HepG2 (cell line): ENCODE measurements around the gene FSD1. TPM values are rescaled to one million over a fixed set of nuclear protein-coding genes. Genes with fewer than 3 reads are reported as not detected.
A peak's percentile ranks its signal among the peaks of the same experiment; 100 is the strongest.

Experiments
- BHLHE40 ChIP-seq: IDR thresholded peaks from 2 replicates; pipeline ENCODE4 v1.6.1; 2011; ENCODE audit warnings: low read length, improper control_type of control experiment
- DR1 ChIP-seq: sonication (generic); formaldehyde crosslinking; IDR thresholded peaks from 2 replicates; pipeline ENCODE4 v1.8.0; 2021; ENCODE audit warnings: mild to moderate bottlenecking, missing genetic modification reagents, inconsistent platforms
- EEA1 ChIP-seq: sonication (generic); formaldehyde crosslinking; IDR thresholded peaks from 2 replicates; pipeline ENCODE4 v1.5.1; 2020; ENCODE audit warnings: mild to moderate bottlenecking, missing genetic modification reagents, borderline replicate concordance
- ELF1 ChIP-seq: sonication (generic); formaldehyde crosslinking; IDR thresholded peaks from 2 replicates; pipeline ENCODE4 v1.4.0; 2020; ENCODE audit warnings: missing genetic modification reagents
- MAFK ChIP-seq, 2 experiments: IDR thresholded peaks in 1 of 2; conservative IDR thresholded peaks in 1 of 2; 2 replicates each; pipeline ENCODE4 v1.6.1; 2011; ENCODE audit warnings: improper control_type of control experiment in 2 of 2, low read length in 2 of 2
- PHB2 ChIP-seq: fragments of 450-650 bp; IDR thresholded peaks from 2 replicates; pipeline ENCODE4 v1.6.1; 2018; ENCODE audit not compliant: partially characterized antibody
- RXRA ChIP-seq: sonication (generic); formaldehyde crosslinking; IDR thresholded peaks from 2 replicates; pipeline ENCODE4 v1.5.1; 2020; ENCODE audit warnings: missing genetic modification reagents
- TBX2 ChIP-seq: sonication (generic); formaldehyde crosslinking; IDR thresholded peaks from 2 replicates; pipeline ENCODE4 v1.5.0; 2020; ENCODE audit warnings: missing genetic modification reagents, mild to moderate bottlenecking, borderline replicate concordance
- TSC22D2 ChIP-seq: sonication (generic); formaldehyde crosslinking; IDR thresholded peaks from 2 replicates; pipeline ENCODE4 v1.5.1; 2020; ENCODE audit warnings: missing genetic modification reagents, mild to moderate bottlenecking, borderline replicate concordance
- WIZ ChIP-seq: sonication (generic); formaldehyde crosslinking; IDR thresholded peaks from 2 replicates; pipeline ENCODE4 v1.5.1; 2020; ENCODE audit warnings: mild to moderate bottlenecking, missing genetic modification reagents
- ZBTB20 ChIP-seq: sonication (generic); formaldehyde crosslinking; IDR thresholded peaks from 2 replicates; pipeline ENCODE4 v1.8.1; 2023; ENCODE audit warnings: missing genetic modification reagents, low read depth, mild to moderate bottlenecking, borderline replicate concordance
- ZBTB39 ChIP-seq: sonication (generic); formaldehyde crosslinking; IDR thresholded peaks from 2 replicates; pipeline ENCODE4 v1.5.0; 2020; ENCODE audit warnings: missing genetic modification reagents
- ZNF251 ChIP-seq: sonication (generic); formaldehyde crosslinking; IDR thresholded peaks from 2 replicates; pipeline ENCODE4 v1.9.0; 2021; ENCODE audit warnings: mild to moderate bottlenecking, missing genetic modification reagents
- ZNF567 ChIP-seq: sonication (generic); formaldehyde crosslinking; IDR thresholded peaks from 2 replicates; pipeline ENCODE4 v1.8.1; 2023; ENCODE audit warnings: mild to moderate bottlenecking, missing genetic modification reagents, borderline replicate concordance
- ZNF597 ChIP-seq: sonication (generic); formaldehyde crosslinking; IDR thresholded peaks from 2 replicates; pipeline ENCODE4 v1.5.0; 2020; ENCODE audit warnings: missing genetic modification reagents
- ZNF703 ChIP-seq: sonication (generic); formaldehyde crosslinking; IDR thresholded peaks from 2 replicates; pipeline ENCODE4 v1.5.1; 2020; ENCODE audit warnings: missing genetic modification reagents, mild to moderate bottlenecking, moderate library complexity, borderline replicate concordance
- ZNF788 ChIP-seq: sonication (generic); formaldehyde crosslinking; IDR thresholded peaks from 2 replicates; pipeline ENCODE4 v1.5.0; 2020; ENCODE audit warnings: mild to moderate bottlenecking, missing genetic modification reagents, borderline replicate concordance
- polyA plus RNA-seq, 8 experiments: library from polyadenylated mRNA; depleted of rRNA in 3 of 8; stranded (reverse) in 7 of 8; unstranded in 1 of 8; fragments of >200 nt; fragmentation: Illumina TruSeq in 4 of 8; extraction: Trizol in 4 of 8; gene quantifications; 2 replicates each; pipeline versions ENCODE4 v1.2.1 to v1.2.3, GENCODE V29; 2011 to 2016; ENCODE audit warnings: low read depth in 4 of 8, missing spikeins in 1 of 8, mixed read lengths in 1 of 8; ENCODE audit not compliant: insufficient read depth in 1 of 8
- total RNA-seq, 5 experiments: library from RNA; depleted of rRNA; stranded (reverse); fragments of >200 nt; fragmentation: Illumina TruSeq; extraction: Trizol; gene quantifications; 2 replicates each; pipeline ENCODE4 v1.2.3, GENCODE V29; 2016; ENCODE audit warnings: low read depth in 1 of 5
- TF ChIP-seq, protein P1 (sequence below), 2 experiments: IDR thresholded peaks; 2 replicates each; pipeline ENCODE4 v1.6.1; 2011 to 2012; ENCODE audit warnings: low read length in 2 of 2, borderline replicate concordance in 1 of 2, low read depth in 1 of 2, mild to moderate bottlenecking in 1 of 2, moderate library complexity in 1 of 2

FSD1 gene
- total and polyA plus RNA-seq, 2 of the 13 experiments (the other 11 are each of a cell fraction or from before 2014, with no cell fraction given): 0.29 to 0.66 TPM

- TF ChIP-seq, protein P1, sequence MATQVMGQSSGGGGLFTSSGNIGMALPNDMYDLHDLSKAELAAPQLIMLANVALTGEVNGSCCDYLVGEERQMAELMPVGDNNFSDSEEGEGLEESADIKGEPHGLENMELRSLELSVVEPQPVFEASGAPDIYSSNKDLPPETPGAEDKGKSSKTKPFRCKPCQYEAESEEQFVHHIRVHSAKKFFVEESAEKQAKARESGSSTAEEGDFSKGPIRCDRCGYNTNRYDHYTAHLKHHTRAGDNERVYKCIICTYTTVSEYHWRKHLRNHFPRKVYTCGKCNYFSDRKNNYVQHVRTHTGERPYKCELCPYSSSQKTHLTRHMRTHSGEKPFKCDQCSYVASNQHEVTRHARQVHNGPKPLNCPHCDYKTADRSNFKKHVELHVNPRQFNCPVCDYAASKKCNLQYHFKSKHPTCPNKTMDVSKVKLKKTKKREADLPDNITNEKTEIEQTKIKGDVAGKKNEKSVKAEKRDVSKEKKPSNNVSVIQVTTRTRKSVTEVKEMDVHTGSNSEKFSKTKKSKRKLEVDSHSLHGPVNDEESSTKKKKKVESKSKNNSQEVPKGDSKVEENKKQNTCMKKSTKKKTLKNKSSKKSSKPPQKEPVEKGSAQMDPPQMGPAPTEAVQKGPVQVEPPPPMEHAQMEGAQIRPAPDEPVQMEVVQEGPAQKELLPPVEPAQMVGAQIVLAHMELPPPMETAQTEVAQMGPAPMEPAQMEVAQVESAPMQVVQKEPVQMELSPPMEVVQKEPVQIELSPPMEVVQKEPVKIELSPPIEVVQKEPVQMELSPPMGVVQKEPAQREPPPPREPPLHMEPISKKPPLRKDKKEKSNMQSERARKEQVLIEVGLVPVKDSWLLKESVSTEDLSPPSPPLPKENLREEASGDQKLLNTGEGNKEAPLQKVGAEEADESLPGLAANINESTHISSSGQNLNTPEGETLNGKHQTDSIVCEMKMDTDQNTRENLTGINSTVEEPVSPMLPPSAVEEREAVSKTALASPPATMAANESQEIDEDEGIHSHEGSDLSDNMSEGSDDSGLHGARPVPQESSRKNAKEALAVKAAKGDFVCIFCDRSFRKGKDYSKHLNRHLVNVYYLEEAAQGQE (IDR thresholded peaks at IDR 0.05; ENCODE audit: borderline replicate concordance in 1 of 2, low read depth in 1 of 2, low read length in 2 of 2): peak in 1 of 2 experiments; percentile 34; a peak in 1 of 4 replicates
- TF ChIP-seq TSC22D2 (CRISPR knock-in tag) (0 out of 2 replicates have a peak, but pooled peaks have one; percentile 37), WIZ (CRISPR knock-in tag) (peak; percentile 82; the same call in 1 of the 2 replicates), PHB2 (no peak), EEA1 (no peak), ZBTB39 (no peak), ZNF703 (CRISPR knock-in tag) (no peak), ZBTB20 (CRISPR knock-in tag) (peak; percentile 95; the same call in 1 of the 2 replicates), BHLHE40 (peak; percentile 66; the same call in 1 of the 2 replicates), ZNF788 (CRISPR knock-in tag) (peak; percentile 97), MAFK (conservative IDR thresholded peaks at IDR 0.05 in 1 of 2, IDR thresholded peaks at IDR 0.05 in 1 of 2; ENCODE audit: low read length in 2 of 2) (no peak), ZNF251 (CRISPR knock-in tag) (no peak), DR1 (CRISPR knock-in tag) (peak; percentile 54; the same call in 1 of the 2 replicates), ZNF567 (CRISPR knock-in tag) (no peak), RXRA (peak; percentile 94), ELF1 (CRISPR knock-in tag) (peak; percentile 96), TBX2 (CRISPR knock-in tag) (peak; percentile 90), ZNF597 (no peak)
These were observed 6.1 kb downstream of the FSD1 start (continued) for GRCh38 chr19:4310247-4311121.
